Subcutaneous abdominal adipose tissue (tissue), 5 donors: Measurements from ENCODE around the gene EIF4B.
A peak's percentile ranks its signal among the peaks of the same experiment; 100 is the strongest.

ENCODE experiments used
- H3K27ac ChIP-seq: one replicate; pipeline ENCODE4 v1.7.0; 2013; ENCODE audit warnings: low read depth, mild to moderate bottlenecking, inconsistent platforms, low read length, moderate library complexity
- H3K27me3 ChIP-seq, 5 donors: one replicate each; pipeline ENCODE4 v1.7.0; 2013; ENCODE audit warnings: low read length in 5 of 5, inconsistent platforms in 1 of 5; ENCODE audit not compliant: control insufficient read depth in 5 of 5, insufficient read depth in 4 of 5
- H3K36me3 ChIP-seq, 5 donors: one replicate each; pipeline ENCODE4 v1.7.0; 2013; ENCODE audit warnings: low read length in 5 of 5; ENCODE audit not compliant: control insufficient read depth in 5 of 5, insufficient read depth in 5 of 5
- H3K4me1 ChIP-seq, 5 donors: one replicate each; pipeline ENCODE4 v1.7.0; 2013; ENCODE audit warnings: low read length in 5 of 5, mild to moderate bottlenecking in 3 of 5, moderate library complexity in 1 of 5; ENCODE audit not compliant: control insufficient read depth in 5 of 5, insufficient read depth in 5 of 5
- H3K4me3 ChIP-seq, 5 donors: one replicate each; pipeline ENCODE4 v1.7.0; 2013; ENCODE audit warnings: low read length in 5 of 5, low read depth in 1 of 5
- H3K9ac ChIP-seq, 5 donors: one replicate each; pipeline ENCODE4 v1.7.0; 2013; ENCODE audit warnings: low read length in 5 of 5, mild to moderate bottlenecking in 4 of 5, moderate library complexity in 3 of 5
- H3K9me3 ChIP-seq, 5 donors: one replicate each; pipeline ENCODE4 v1.7.0; 2013; ENCODE audit warnings: low read length in 5 of 5; ENCODE audit not compliant: control insufficient read depth in 5 of 5
- donor health status: healthy.
- donor health status: healthy.
- donor health status: healthy.
- donor health status: healthy.
- donor health status: healthy.

Gene EIF4B

DNA sequence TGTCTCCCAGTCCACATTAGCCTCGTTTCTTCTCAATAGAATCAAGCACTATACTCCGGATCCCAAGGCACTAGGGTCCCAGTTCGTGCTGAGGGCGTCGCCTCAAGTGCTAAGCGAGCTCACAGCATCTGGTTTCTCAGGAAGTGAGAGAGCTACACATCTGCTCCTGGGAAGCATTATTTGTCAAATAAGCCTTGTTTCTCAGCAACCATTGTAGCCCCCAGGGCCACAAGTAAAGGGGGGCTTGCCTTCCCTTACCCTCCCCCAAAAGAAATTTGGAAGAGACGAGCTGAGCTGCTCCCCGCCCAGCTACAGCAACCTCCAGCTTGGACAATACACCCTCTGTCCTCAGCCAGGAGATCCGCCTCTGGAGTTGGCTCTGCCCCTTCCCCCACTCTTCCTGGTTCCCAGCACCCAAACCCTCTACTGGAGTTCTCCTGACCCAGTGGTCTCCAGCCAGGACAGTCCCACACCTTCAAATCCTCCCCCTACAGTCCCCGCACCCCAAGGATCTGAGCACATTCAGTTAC lies 37.9 kb downstream of the EIF4B start:
- Histone ChIP-seq H3K4me3 (peak overlapping the region in 2 of 5 donors; percentile 29 to 37), H3K27ac (peak overlapping the region; percentile 97), H3K9me3 (no peaks in the 10 kb centered on the region), H3K9ac (no peak overlapping the region), H3K4me1 (peaks cover 18 to 59% (median 54%) of the 10 kb centered on the region in 5 donors), H3K27me3 (no peaks in the 10 kb centered on the region), H3K36me3 (peaks cover 4 to 14% (median 8%) of the 10 kb centered on the region in 5 donors)

DNA sequence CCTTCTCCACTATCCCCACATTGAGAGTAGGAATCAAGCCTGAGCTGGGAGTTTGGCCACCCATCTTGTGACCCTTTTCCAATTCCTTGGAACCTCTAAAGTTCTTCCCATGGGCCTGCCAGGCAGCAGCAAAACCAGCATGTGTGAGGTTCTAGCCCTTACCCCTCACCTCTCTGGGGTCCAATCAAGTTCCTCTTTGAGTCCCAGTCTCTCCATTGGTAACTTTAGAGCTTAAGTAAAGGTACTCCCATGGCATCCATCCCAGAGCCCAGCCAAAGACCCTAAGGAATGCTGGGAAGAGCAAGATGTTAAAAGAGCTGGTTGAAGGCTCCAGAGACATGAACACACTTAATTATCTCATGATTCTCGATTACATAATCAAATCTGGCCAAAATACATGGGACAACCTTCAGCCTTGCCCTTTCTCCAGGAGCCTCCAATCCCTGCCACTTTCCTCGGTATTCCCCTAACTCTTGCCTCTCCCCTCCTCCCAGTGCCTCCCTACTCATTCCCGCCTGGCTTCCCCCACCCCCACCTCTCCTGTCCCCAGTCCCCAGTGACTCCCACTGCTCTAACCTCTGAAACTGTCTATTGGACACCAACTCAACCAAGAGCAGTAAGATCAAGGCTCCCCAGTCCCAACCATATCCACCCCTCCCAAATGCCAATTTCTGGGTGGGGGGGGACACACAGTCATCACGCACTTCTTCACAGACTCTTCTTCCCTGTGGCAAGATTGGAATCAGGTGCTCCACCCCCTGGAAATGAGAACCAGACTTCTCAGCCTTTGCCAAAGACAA lies 38.8 kb downstream of the EIF4B start:
- H3K27me3 ChIP-seq: peaks cover 0 to 2% (median 0%) of the 10 kb centered on the region in 5 donors
- H3K4me1 ChIP-seq: peaks cover 20 to 63% (median 58%) of the 10 kb centered on the region in 5 donors
- H3K9me3 ChIP-seq: no peaks in the 10 kb centered on the region
- H3K36me3 ChIP-seq: peaks cover 0 to 5% (median 0%) of the 10 kb centered on the region in 5 donors
- peak overlapping the region; percentile 97 for H3K27ac ChIP-seq
- peak overlapping the region in 4 of 5 donors; percentile 6 to 98 (median 66) for H3K9ac ChIP-seq
- H3K4me3 ChIP-seq: peak overlapping the region; percentile 91 to 99 (median 98)

DNA sequence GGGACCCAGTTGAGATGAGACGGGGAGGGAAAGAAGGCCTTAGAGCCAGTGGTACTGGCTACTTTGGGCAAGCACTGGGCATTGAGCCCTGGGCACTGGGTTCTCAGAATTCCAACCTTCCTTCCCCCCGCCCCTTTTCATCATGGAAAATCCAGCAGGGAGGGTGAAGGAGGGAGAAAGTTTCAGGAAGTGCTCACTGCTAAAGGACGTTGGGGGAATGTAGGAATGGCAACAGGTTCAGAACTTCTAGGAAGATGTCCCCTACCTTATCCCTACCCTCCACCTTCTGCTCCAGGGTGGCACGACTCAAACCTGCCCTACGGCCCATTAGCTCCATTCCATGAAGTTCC lies 39.4 kb downstream of the EIF4B start:
- peak overlapping the region; percentile 35 to 100 (median 97) for H3K9ac ChIP-seq
- peaks cover 0 to 2% (median 0%) of the 10 kb centered on the region in 5 donors for H3K27me3 ChIP-seq
- H3K36me3 ChIP-seq: peaks cover 0 to 5% (median 0%) of the 10 kb centered on the region in 5 donors
- peak overlapping the region; percentile 91 to 99 (median 98) for H3K4me3 ChIP-seq
- peak overlapping the region; percentile 97 for H3K27ac ChIP-seq
- H3K4me1 ChIP-seq: peaks cover 23 to 69% (median 64%) of the 10 kb centered on the region in 5 donors
- no peaks in the 10 kb centered on the region for H3K9me3 ChIP-seq

DNA sequence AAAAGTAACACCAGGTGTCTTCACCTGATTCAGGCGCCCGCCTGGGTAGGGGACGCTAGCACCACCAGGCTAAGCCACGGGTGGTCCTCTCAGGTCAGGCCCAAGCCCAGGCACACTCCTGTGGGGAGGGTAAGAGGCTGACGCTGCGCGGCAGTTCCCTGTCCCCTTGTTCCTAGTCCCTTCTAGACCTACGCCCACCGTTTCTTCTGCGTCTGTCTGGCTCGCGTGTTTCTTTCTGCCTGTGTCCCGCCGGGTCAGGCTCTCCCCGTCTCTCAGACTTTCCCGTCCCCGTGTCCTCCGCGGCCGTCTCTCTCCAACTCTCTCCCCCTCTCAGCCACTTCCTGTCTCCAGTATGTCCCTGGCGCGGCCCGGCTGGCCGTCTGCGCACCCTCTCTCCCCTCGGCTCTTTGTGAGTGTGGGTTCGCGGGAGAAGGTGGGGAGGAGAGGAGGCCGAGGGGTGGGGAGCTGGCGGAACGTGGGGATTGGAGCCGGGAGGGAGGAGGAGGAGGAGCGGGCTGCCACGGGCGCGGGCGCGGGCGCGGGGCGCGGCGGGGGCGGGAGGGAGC lies 40.5 kb downstream of the EIF4B start:
- Histone ChIP-seq H3K4me3 (peak overlapping the region; percentile 91 to 99 (median 98)), H3K9me3 (no peaks in the 10 kb centered on the region), H3K9ac (peak overlapping the region; percentile 86 to 100 (median 97)), H3K4me1 (peaks cover 31 to 79% (median 75%) of the 10 kb centered on the region in 5 donors), H3K36me3 (peaks cover 0 to 5% (median 3%) of the 10 kb centered on the region in 5 donors), H3K27me3 (peaks cover 0 to 2% (median 0%) of the 10 kb centered on the region in 5 donors), H3K27ac (peak overlapping the region; percentile 97)

DNA sequence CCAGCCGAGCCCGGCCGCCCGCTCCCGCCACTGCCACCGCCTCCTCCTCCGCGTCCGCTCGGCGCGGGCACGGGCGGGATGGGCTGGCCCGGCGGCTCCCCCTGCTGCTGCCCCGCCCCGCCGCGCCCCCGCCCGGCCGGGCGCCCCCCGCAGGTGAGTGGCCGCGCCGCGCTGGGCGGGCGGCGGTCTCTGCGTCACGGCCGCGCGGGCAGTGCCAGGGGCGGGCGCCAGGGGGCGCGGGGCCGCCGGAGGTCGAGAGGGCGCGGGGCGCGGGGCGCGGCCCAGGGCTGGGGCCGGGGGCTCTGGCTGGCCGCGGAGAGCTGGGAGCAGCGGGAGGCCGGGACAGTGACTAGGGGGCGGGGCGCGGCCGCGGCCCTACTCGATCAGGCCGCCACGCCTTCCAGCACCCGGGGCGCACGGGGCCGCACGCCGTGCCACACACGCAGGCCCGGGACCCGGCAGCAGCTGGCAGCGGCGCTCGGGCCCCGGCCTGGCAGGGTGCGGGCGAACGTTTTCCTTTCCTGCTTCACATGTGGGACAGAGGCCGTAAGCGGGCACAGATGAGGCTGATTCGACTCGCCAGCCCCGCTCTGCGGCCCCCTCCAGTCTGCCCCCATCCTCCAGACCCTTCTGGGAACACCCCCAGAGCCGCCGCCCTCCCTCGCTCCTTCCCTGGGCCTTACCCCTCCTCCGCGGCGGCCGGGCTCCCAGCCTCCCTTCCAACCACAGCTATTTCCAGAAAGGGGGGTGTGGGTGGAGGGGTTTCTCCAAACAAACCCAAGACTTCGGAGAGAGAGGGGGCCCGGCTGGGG lies 41.2 kb downstream of the EIF4B start:
- Histone ChIP-seq H3K27ac (peak overlapping the region; percentile 99), H3K27me3 (peaks cover 0 to 2% (median 0%) of the 10 kb centered on the region in 5 donors), H3K9ac (peak overlapping the region in 4 of 5 donors; percentile 93 to 100 (median 99)), H3K4me3 (peak overlapping the region; percentile 60 to 95 (median 89)), H3K36me3 (peaks cover 0 to 11% (median 9%) of the 10 kb centered on the region in 5 donors), H3K4me1 (peaks cover 37 to 86% (median 82%) of the 10 kb centered on the region in 5 donors), H3K9me3 (no peaks in the 10 kb centered on the region)

DNA sequence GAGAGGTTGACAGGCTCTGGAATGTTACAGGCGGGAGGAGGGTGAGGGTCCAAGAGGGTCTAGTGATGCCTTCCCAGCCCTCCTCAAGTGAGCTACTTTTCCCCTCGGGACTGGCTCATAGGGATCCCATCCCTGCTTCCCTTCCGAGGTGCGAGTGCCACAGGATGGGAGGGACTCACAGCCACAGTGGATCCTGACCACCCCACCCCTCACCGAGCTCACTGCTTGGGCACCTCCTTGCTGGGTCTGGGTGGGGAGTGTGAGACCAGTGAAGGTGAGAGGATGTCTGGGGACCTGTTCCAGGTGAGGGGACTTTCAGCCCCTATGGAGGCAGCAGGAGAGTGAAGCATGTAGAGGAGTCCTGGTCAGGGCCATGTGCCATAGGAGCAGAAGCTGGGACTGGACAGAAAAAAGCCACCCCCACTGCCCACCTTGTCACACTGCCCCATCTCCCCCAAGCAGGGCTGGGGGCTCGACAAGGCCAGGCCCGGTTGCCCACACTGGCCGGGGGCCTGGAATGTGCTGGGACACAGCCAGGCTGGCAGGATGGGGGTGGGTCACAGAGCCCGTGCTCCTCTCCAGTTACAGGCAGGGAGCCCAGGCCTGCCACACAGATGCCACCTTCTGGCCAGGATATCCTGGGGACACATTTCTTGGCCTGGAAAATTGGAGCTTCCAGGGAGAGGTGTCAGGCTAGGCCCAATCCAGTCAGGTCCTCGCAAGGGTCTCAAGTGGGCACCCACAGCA lies 42.0 kb downstream of the EIF4B start:
- peaks cover 37 to 90% (median 86%) of the 10 kb centered on the region in 5 donors for H3K4me1 ChIP-seq
- no peaks in the 10 kb centered on the region for H3K9me3 ChIP-seq
- peak overlapping the region; percentile 99 for H3K27ac ChIP-seq
- peaks cover 0 to 12% (median 7%) of the 10 kb centered on the region in 5 donors for H3K36me3 ChIP-seq
- peak overlapping the region; percentile 93 to 100 (median 99) for H3K9ac ChIP-seq
- peak overlapping the region; percentile 73 to 95 (median 91) for H3K4me3 ChIP-seq
- H3K27me3 ChIP-seq: peaks cover 0 to 2% (median 0%) of the 10 kb centered on the region in 5 donors

DNA sequence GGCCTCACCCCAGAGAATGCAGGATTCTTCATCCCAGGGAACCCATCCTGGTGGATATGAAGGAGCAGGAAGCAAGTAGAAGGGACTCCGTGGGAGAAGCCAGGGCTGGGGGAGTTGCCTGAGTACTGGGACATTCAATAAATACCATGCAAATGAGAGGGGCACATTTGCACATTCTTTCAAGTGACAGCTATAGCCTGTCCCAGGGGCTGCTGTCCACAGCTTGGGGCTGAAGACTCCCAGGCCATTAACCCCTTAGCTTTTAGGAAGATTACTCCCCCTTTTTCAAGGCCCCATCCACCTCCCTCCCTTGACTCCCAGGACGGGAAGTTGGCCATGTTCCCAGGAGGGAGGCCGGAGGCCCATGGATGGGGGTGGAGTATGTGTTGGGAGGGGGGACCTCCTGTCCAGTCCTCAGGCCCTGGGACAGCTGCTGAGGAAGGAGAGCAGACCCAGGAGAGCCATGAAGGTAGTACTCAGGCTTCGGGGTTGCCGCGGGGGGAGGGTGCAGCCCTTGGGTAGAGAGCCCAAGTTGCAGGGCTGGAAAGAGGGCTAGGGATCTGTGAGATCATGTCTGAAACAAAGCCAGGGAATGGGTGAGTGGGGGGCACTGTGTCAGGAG lies 42.6 kb downstream of the EIF4B start:
- Histone ChIP-seq H3K27ac (peak overlapping the region; percentile 99), H3K4me3 (peak overlapping the region; percentile 73 to 95 (median 91)), H3K9ac (peak overlapping the region; percentile 93 to 100 (median 99)), H3K9me3 (no peaks in the 10 kb centered on the region), H3K4me1 (peaks cover 37 to 93% (median 88%) of the 10 kb centered on the region in 5 donors), H3K27me3 (peaks cover 0 to 2% (median 0%) of the 10 kb centered on the region in 5 donors), H3K36me3 (peaks cover 0 to 19% (median 12%) of the 10 kb centered on the region in 5 donors)

DNA sequence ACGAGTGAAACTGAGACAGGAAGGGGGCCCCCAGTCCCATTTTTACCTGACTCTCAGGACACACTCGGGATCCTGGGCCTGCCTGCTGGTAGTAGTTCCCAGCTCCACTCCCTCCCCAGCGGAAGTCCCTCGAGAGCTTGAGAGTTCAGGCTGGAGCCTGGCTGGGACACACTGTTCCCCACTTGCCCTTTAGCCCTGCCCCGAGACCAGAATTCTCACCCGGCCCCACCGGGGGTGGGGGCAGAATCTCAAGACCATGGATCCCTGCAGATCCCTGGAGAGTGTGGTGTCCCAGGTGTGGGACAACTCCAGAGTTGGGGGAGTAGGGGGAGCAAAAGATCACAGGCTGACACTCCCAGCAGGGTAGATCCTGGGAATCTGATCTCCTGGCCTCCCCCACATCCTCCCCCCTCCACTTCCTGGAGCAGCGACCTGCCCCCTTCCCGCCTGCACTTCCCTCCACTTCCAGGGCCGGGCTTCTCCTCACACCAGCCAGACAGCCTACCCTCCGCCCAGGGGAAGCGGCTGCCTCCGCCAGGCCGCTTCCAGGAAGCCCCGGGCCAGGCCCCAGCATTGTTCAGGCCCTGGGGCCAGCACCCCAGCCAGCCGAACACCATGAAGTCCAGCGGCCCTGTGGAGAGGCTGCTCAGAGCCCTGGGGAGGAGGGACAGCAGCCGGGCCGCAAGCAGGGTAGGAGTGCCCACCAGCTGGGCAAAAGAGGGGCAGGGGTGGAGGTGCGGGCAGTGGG lies 43.5 kb downstream of the EIF4B start, which contains the start of gene TNS2:
Gene TNS2 (plus strand): TSS at position 495 of the 748 bp plus-strand sequence. CDS start 121 bp downstream, at position 616.
- Histone ChIP-seq H3K4me1 (peaks cover 29 to 92% (median 84%) of the 10 kb centered on the region in 5 donors), H3K36me3 (peaks cover 0 to 23% (median 12%) of the 10 kb centered on the region in 5 donors), H3K9me3 (no peaks in the 10 kb centered on the region), H3K4me3 (peak within 1 kb of the TSS; percentile 87 to 95 (median 91)), H3K27ac (peak within 1 kb of the TSS; percentile 99), H3K27me3 (peaks cover 0 to 2% (median 0%) of the 10 kb centered on the region in 5 donors), H3K9ac (peak within 1 kb of the TSS; percentile 93 to 100 (median 99))
